Fibroblast of lung (primary cell): ENCODE measurements around the gene RAVER2. TPM values are rescaled to one million over a fixed set of nuclear protein-coding genes. Genes with fewer than 3 reads are reported as not detected.

Experiments
- DNase-seq, 2 donors: peaks; one replicate each; pipeline versions ENCODE4 v3.0.0 to v3.0.0-alpha.2; 2010; ENCODE audit warnings: low read depth in 2 of 2
- H2AFZ ChIP-seq: 2 replicates; pipeline ENCODE4 v1.5.1; 2012; ENCODE audit warnings: low read length, control low read depth, inconsistent platforms
- H3K27ac ChIP-seq: 2 replicates; pipeline ENCODE4 v1.5.1; 2011; ENCODE audit warnings: low read length, control low read depth; ENCODE audit not compliant: insufficient read depth
- H3K27me3 ChIP-seq: 2 replicates; pipeline ENCODE4 v1.5.1; 2011; ENCODE audit warnings: mild to moderate bottlenecking, low read length; ENCODE audit not compliant: control insufficient read depth, insufficient read depth
- H3K36me3 ChIP-seq: 2 replicates; pipeline ENCODE4 v1.5.1; 2011; ENCODE audit warnings: low read length; ENCODE audit not compliant: control insufficient read depth, insufficient read depth
- H3K4me1 ChIP-seq: 2 replicates; pipeline ENCODE4 v1.5.1; 2011; ENCODE audit warnings: low read length; ENCODE audit not compliant: control insufficient read depth, insufficient read depth; ENCODE audit errors: extremely low read depth
- H3K4me2 ChIP-seq: 2 replicates; pipeline ENCODE4 v1.5.1; 2011; ENCODE audit warnings: low read length, control low read depth; ENCODE audit not compliant: insufficient read depth; ENCODE audit errors: extremely low read depth
- H3K4me3 ChIP-seq, 4 experiments: fragments of 200-600 bp in 1 of 4; sonication (generic) in 1 of 4; replicated peaks in 1 of 4; 2 replicates each; pipeline ENCODE4 v1.5.1; 2011 to 2016; ENCODE audit warnings: low read length in 4 of 4, low read depth in 3 of 4, mild to moderate bottlenecking in 3 of 4, control low read depth in 2 of 4, inconsistent platforms in 1 of 4, mixed read lengths in 1 of 4; ENCODE audit not compliant: insufficient read depth in 1 of 4; ENCODE audit errors: control extremely low read depth in 1 of 4
- H3K79me2 ChIP-seq: 2 replicates; pipeline ENCODE4 v1.5.1; 2012; ENCODE audit warnings: mild to moderate bottlenecking, low read length, inconsistent platforms; ENCODE audit not compliant: control insufficient read depth, insufficient read depth
- H3K9ac ChIP-seq: 2 replicates; pipeline ENCODE4 v1.5.1; 2011; ENCODE audit warnings: mild to moderate bottlenecking, low read length, control low read depth; ENCODE audit not compliant: insufficient read depth
- H3K9me3 ChIP-seq: 2 replicates; pipeline ENCODE4 v1.5.1; 2012; ENCODE audit warnings: low read depth, low read length; ENCODE audit not compliant: control insufficient read depth, insufficient read depth
- H4K20me1 ChIP-seq: 2 replicates; pipeline ENCODE4 v1.5.1; 2011; ENCODE audit warnings: low read length; ENCODE audit not compliant: control insufficient read depth, insufficient read depth; ENCODE audit errors: extremely low read depth
- CTCF ChIP-seq, 2 donors: IDR thresholded peaks in 1 of 2; conservative IDR thresholded peaks in 1 of 2; 1 replicate in 1 of 2; 2 replicates in 1 of 2; pipeline ENCODE4 v1.5.1; 2011 to 2012; ENCODE audit warnings: low read length in 2 of 2, control low read depth in 1 of 2, inconsistent platforms in 1 of 2, low read depth in 1 of 2, mild to moderate bottlenecking in 1 of 2
- EZH2 ChIP-seq: IDR thresholded peaks from 2 replicates; pipeline ENCODE4 v1.5.1; 2012; ENCODE audit warnings: low read length, control low read depth, mild to moderate bottlenecking; ENCODE audit errors: missing control alignments
- polyA plus RNA-seq, 2 donors: library from polyadenylated mRNA; depleted of rRNA in 1 of 2; stranded (reverse) in 1 of 2; unstranded in 1 of 2; fragments of >200 nt; gene quantifications; 2 replicates each; pipeline ENCODE4 v1.2.1, GENCODE V29; 2011 to 2012; ENCODE audit warnings: missing spikeins in 1 of 2
- total RNA-seq: library from RNA; depleted of rRNA; stranded (reverse); fragments of >200 nt; gene quantifications from 2 replicates; pipeline ENCODE4 v1.2.1, GENCODE V29; 2014

Gene RAVER2
- total and polyA plus RNA-seq, 2 donors (not counting 1 experiment from before 2014, with no cell fraction given), result 4.3 to 5.6 TPM

GRCh38 chr1:64841330-64842065, 96.6 kb downstream of the RAVER2 start:
- Histone ChIP-seq H2AFZ (no peak overlapping the region), H3K36me3 (peaks cover 31% of the 10 kb centered on the region), H3K9me3 (no peaks in the 10 kb centered on the region), H4K20me1 (no peaks in the 10 kb centered on the region), H3K79me2 (no peaks in the 10 kb centered on the region), H3K9ac (no peak overlapping the region), H3K4me3 (no peak overlapping the region), H3K27ac (no peak overlapping the region), H3K27me3 (no peaks in the 10 kb centered on the region), H3K4me1 (no peaks in the 10 kb centered on the region), H3K4me2 (no peak overlapping the region)
- TF ChIP-seq EZH2 (no peak), CTCF (conservative IDR thresholded peaks at IDR 0.05 in 1 of 2, IDR thresholded peaks at IDR 0.05 in 1 of 2; ENCODE audit: low read depth in 1 of 2, low read length in 2 of 2) (no peak)
- no peak for DNase-seq

GRCh38 chr1:64842224-64842623, 97.3 kb downstream of the RAVER2 start:
- H3K9me3 ChIP-seq, result no peaks in the 10 kb centered on the region
- H3K27me3 ChIP-seq, result no peaks in the 10 kb centered on the region
- H3K79me2 ChIP-seq, result no peaks in the 10 kb centered on the region
- peaks cover 30% of the 10 kb centered on the region for H3K36me3 ChIP-seq
- TF ChIP-seq CTCF (conservative IDR thresholded peaks at IDR 0.05 in 1 of 2, IDR thresholded peaks at IDR 0.05 in 1 of 2; ENCODE audit: low read depth in 1 of 2, low read length in 2 of 2) (no peak), EZH2 (no peak)
- H4K20me1 ChIP-seq, result no peaks in the 10 kb centered on the region
- H3K9ac ChIP-seq, result no peak overlapping the region
- H3K27ac ChIP-seq, result no peak overlapping the region
- H3K4me3 ChIP-seq, result no peak overlapping the region
- no peaks in the 10 kb centered on the region for H3K4me1 ChIP-seq
- DNase-seq, result no peak
- H2AFZ ChIP-seq, result no peak overlapping the region
- H3K4me2 ChIP-seq, result no peak overlapping the region

GRCh38 chr1:64843675-64844074, 98.8 kb downstream of the RAVER2 start:
- Histone ChIP-seq H3K36me3 (peaks cover 32% of the 10 kb centered on the region), H3K27ac (no peak overlapping the region), H3K4me2 (no peak overlapping the region)

More at GRCh38 chr1:64843675-64844074, 98.8 kb downstream of the RAVER2 start:
- no peak for TF ChIP-seq CTCF (conservative IDR thresholded peaks at IDR 0.05 in 1 of 2, IDR thresholded peaks at IDR 0.05 in 1 of 2; ENCODE audit: low read depth in 1 of 2, low read length in 2 of 2)
- no peak for TF ChIP-seq EZH2
- no peak overlapping the region for H3K9ac ChIP-seq
- H2AFZ ChIP-seq, result no peak overlapping the region
- DNase-seq, result no peak
- H3K9me3 ChIP-seq, result no peaks in the 10 kb centered on the region
- H3K27me3 ChIP-seq, result no peaks in the 10 kb centered on the region
- H3K4me1 ChIP-seq, result no peaks in the 10 kb centered on the region
- no peak overlapping the region for H3K4me3 ChIP-seq
- H3K79me2 ChIP-seq, result no peaks in the 10 kb centered on the region
- H4K20me1 ChIP-seq, result no peaks in the 10 kb centered on the region
